Measurements from ENCODE around the gene COL13A1.

The COL13A1 gene

DNA sequence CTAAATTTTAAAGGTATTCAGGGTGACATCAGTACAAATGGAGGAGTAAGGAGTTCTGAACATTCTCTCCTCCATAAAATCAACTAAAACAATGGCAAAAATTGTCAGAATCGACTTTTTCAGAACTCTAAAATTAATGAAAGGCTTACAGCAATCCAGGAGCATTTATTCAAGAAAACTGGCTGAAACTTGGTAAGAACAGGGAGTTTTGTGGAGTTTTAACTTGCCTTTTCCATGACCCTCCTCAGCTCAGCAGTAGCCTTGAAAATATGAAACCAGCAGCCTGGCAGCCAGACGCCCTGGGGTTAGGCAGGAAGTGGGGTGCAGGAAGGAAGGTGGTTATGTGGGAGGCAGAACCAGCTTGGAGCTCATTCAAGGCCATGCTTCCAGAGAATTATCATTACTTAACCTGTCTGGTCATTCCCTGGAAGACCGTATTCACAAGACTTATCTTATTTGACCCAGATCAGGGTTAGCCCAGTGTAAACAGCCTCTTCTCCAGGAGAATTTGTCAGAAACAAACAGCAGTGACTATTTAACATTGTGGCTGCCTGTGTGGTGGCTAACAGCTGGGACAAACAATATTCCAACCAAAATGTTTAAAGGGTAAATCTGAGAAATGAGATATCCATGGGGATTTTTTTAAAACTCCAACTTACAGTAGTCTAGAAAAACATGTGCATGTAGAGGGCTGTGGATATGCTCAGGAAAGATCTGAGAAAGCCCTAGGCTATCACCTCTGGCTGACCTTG lies 175.3 kb downstream of the COL13A1 start:
- H3F3A ChIP-seq (ENCODE audit: insufficient read depth, low read length) = no peaks in the 10 kb centered on the region
- H3K4me3 ChIP-seq (ENCODE audit: low read depth, low read length, poor library complexity, severe bottlenecking) = no peak overlapping the region
- no peaks in the 10 kb centered on the region for H3K4me1 ChIP-seq (ENCODE audit: insufficient read depth, low read length, severe bottlenecking)
- no peaks in the 10 kb centered on the region; the same call in 1 of the 2 replicates for H3K27me3 ChIP-seq (ENCODE audit: insufficient read depth, low read length)
- H2AFZ ChIP-seq (ENCODE audit: low read length) = no peak overlapping the region
- H3K4me2 ChIP-seq (ENCODE audit: low read length) = no peak overlapping the region
- H3K27ac ChIP-seq (ENCODE audit: low read depth, low read length, poor library complexity, severe bottlenecking) = no peak overlapping the region
- H3K9me3 ChIP-seq (ENCODE audit: low read length) = peaks cover 4% of the 10 kb centered on the region; the same call in 1 of the 2 replicates
- no peaks in the 10 kb centered on the region for H4K20me1 ChIP-seq (ENCODE audit: insufficient read depth, low read length)
- no peaks in the 10 kb centered on the region for H3K9me2 ChIP-seq (ENCODE audit: low read depth, low read length)
- H3K9ac ChIP-seq (ENCODE audit: low read length) = no peak overlapping the region
- H3K79me2 ChIP-seq (ENCODE audit: insufficient read depth, low read length) = no peaks in the 10 kb centered on the region
- no peaks in the 10 kb centered on the region for H3K36me3 ChIP-seq (ENCODE audit: insufficient read depth, low read length)
- TF ChIP-seq CTCF (IDR thresholded peaks at IDR 0.05; ENCODE audit: low read length) (no peak), EZH2 (IDR thresholded peaks at IDR 0.05; ENCODE audit: borderline replicate concordance, low read length) (no peak)

- Histone ChIP-seq H3K27me3 (ENCODE audit: insufficient read depth, low read length) (no peaks in the 10 kb centered on the region; the same call in 1 of the 2 replicates), H3K9ac (ENCODE audit: low read length) (no peak overlapping the region), H3K27ac (ENCODE audit: low read depth, low read length, poor library complexity, severe bottlenecking) (no peak overlapping the region), H3K79me2 (ENCODE audit: insufficient read depth, low read length) (no peaks in the 10 kb centered on the region), H3K4me1 (ENCODE audit: insufficient read depth, low read length, severe bottlenecking) (no peaks in the 10 kb centered on the region), H3K9me3 (ENCODE audit: low read length) (peaks cover 4% of the 10 kb centered on the region; the same call in 1 of the 2 replicates), H3K4me3 (ENCODE audit: low read depth, low read length, poor library complexity, severe bottlenecking) (no peak overlapping the region), H2AFZ (ENCODE audit: low read length) (no peak overlapping the region), H3F3A (ENCODE audit: insufficient read depth, low read length) (no peaks in the 10 kb centered on the region), H3K4me2 (ENCODE audit: low read length) (no peak overlapping the region), H3K9me2 (ENCODE audit: low read depth, low read length) (no peaks in the 10 kb centered on the region), H3K36me3 (ENCODE audit: insufficient read depth, low read length) (no peaks in the 10 kb centered on the region), H4K20me1 (ENCODE audit: insufficient read depth, low read length) (no peaks in the 10 kb centered on the region)
- TF ChIP-seq CTCF (IDR thresholded peaks at IDR 0.05; ENCODE audit: low read length) (no peak), EZH2 (IDR thresholded peaks at IDR 0.05; ENCODE audit: borderline replicate concordance, low read length) (no peak)
These were observed 177.5 kb downstream of the COL13A1 start for GRCh38 chr10:69979174-69979573.

- Histone ChIP-seq H4K20me1 (ENCODE audit: insufficient read depth, low read length) (no peaks in the 10 kb centered on the region), H3K4me1 (ENCODE audit: insufficient read depth, low read length, severe bottlenecking) (no peaks in the 10 kb centered on the region), H3K79me2 (ENCODE audit: insufficient read depth, low read length) (no peaks in the 10 kb centered on the region), H3K36me3 (ENCODE audit: insufficient read depth, low read length) (no peaks in the 10 kb centered on the region), H3K4me3 (ENCODE audit: low read depth, low read length, poor library complexity, severe bottlenecking) (no peak overlapping the region), H3K9me2 (ENCODE audit: low read depth, low read length) (no peaks in the 10 kb centered on the region), H3K9me3 (ENCODE audit: low read length) (peaks cover 4% of the 10 kb centered on the region; the same call in 1 of the 2 replicates), H3K4me2 (ENCODE audit: low read length) (no peak overlapping the region), H3K9ac (ENCODE audit: low read length) (no peak overlapping the region), H3K27ac (ENCODE audit: low read depth, low read length, poor library complexity, severe bottlenecking) (no peak overlapping the region), H2AFZ (ENCODE audit: low read length) (no peak overlapping the region), H3K27me3 (ENCODE audit: insufficient read depth, low read length) (no peaks in the 10 kb centered on the region; the same call in 1 of the 2 replicates), H3F3A (ENCODE audit: insufficient read depth, low read length) (no peaks in the 10 kb centered on the region)
- TF ChIP-seq EZH2 (IDR thresholded peaks at IDR 0.05; ENCODE audit: borderline replicate concordance, low read length) = no peak
- no peak for TF ChIP-seq CTCF (IDR thresholded peaks at IDR 0.05; ENCODE audit: low read length)
These were observed 179.0 kb downstream of the COL13A1 start for GRCh38 chr10:69980672-69981071.
